Mesenteric fat pad (tissue), 1 donor: ENCODE data around the gene ORMDL1. TPM values are rescaled to one million over a fixed set of nuclear protein-coding genes. Genes with fewer than 3 reads are reported as not detected.

Experiments
- DNase-seq: peaks from one replicate; pipeline ENCODE4 v3.0.0-alpha.2; 2020; ENCODE audit warnings: low spot score
- long read RNA-seq: library from polyadenylated mRNA; unstranded; transcript quantifications from one replicate; pipeline ENCODE4 v2.0.0, GENCODE V29; 2020
- total RNA-seq: library from RNA; stranded (reverse); fragmentation: NEBNext Ultra II Directional; extraction: Animal tissue kit (Norgen Biotek cat#: 25700); gene quantifications from one replicate; pipeline ENCODE4 v1.2.1, GENCODE V29; 2021
- donor health status: DM: yes; HTN: yes; CAD: no.

The ORMDL1 gene
- 63.7 TPM for total RNA-seq
- long read RNA-seq, transcript ORMDL1-201 (3 exons, 2,692 nt) = minor isoform, 46 of 189 reads
- long read RNA-seq, transcript ORMDL1-203 (4 exons, 2,009 nt) = major isoform, 53 of 189 reads
- long read RNA-seq, transcript ORMDL1-202 (5 exons, 1,137 nt) = minor isoform, 32 of 189 reads
- long read RNA-seq, partial matches to known transcripts = 13 of 189 reads
- long read RNA-seq, other reads (novel, unspliced or antisense) = 45 of 189 reads

- peak; percentile 98 for DNase-seq
Observed at GRCh38 chr2:189783927-189784867, at the start of gene ORMDL1, which contains the start of gene PMS1. Gene ORMDL1 (minus strand): TSS chr2:189784339. CDS start chr2:189782595, 1,744 bp downstream. Gene PMS1 (plus strand): TSS chr2:189784450. CDS start chr2:189791810, 7,360 bp downstream.

- DNase-seq = no peak
Observed at GRCh38 chr2:189830510-189830909, 46.4 kb upstream of the ORMDL1 start.

- DNase-seq = no peak
Observed at GRCh38 chr2:189829102-189829833, 45.1 kb upstream of the ORMDL1 start.

GRCh38 chr2:189826039-189826438, 41.9 kb upstream of the ORMDL1 start:
- DNase-seq = no peak

GRCh38 chr2:189824694-189825396, 40.7 kb upstream of the ORMDL1 start:
- no peak for DNase-seq

- DNase-seq = no peak
Observed at GRCh38 chr2:189821953-189822748, 38.0 kb upstream of the ORMDL1 start.

GRCh38 chr2:189819297-189819704, 35.2 kb upstream of the ORMDL1 start:
- DNase-seq = no peak

- no peak for DNase-seq
Observed at GRCh38 chr2:189818249-189819038, 34.3 kb upstream of the ORMDL1 start.

- DNase-seq = no peak
Observed at GRCh38 chr2:189803431-189803830, 19.3 kb upstream of the ORMDL1 start.

- DNase-seq = no peak
Observed at GRCh38 chr2:189802396-189802912, 18.3 kb upstream of the ORMDL1 start.

GRCh38 chr2:189799531-189799930, 15.4 kb upstream of the ORMDL1 start:
- no peak for DNase-seq

- DNase-seq = no peak
Observed at GRCh38 chr2:189799030-189799331, 14.8 kb upstream of the ORMDL1 start.

- no peak for DNase-seq
Observed at GRCh38 chr2:189798312-189799029, 14.3 kb upstream of the ORMDL1 start.

- no peak for DNase-seq
Observed at GRCh38 chr2:189797902-189798301, 13.8 kb upstream of the ORMDL1 start.

GRCh38 chr2:189794310-189794709, 10.2 kb upstream of the ORMDL1 start:
- no peak for DNase-seq

- DNase-seq = no peak
Observed at GRCh38 chr2:189791338-189792042, 7.4 kb upstream of the ORMDL1 start.

GRCh38 chr2:189783451-189783926, 650 bp downstream of the ORMDL1 start:
- no peak for DNase-seq

GRCh38 chr2:189782221-189782671, 1.9 kb downstream of the ORMDL1 start:
- no peak for DNase-seq
